HG02885 (cell line): ENCODE data around the gene ZBTB8A.
"Not testable (repeated sequence)": the region's sequence is repeated elsewhere in the genome, so short reads cannot be mapped to it uniquely, and the experiment has no call there.

Experiments used
- ATAC-seq: cut with Tn5 transposase; IDR thresholded peaks from one replicate; pipeline ENCODE4 v1.9.1; 2021; ENCODE audit warnings: mild to moderate bottlenecking; ENCODE audit not compliant: unreplicated experiment, poor library complexity

The ZBTB8A gene

GRCh38 chr1:32613472-32613871 lies 74.2 kb downstream of the ZBTB8A start:
- ATAC-seq, result no peak

- no peak for ATAC-seq
Observed at GRCh38 chr1:32618673-32619221, 79.5 kb downstream of the ZBTB8A start.

- ATAC-seq, result no peak
Observed at GRCh38 chr1:32619701-32620485, 80.7 kb downstream of the ZBTB8A start.

- ATAC-seq, result no peak
Observed at GRCh38 chr1:32622205-32622604, 83.0 kb downstream of the ZBTB8A start.

GRCh38 chr1:32622806-32623681 lies 83.8 kb downstream of the ZBTB8A start:
- ATAC-seq, result no peak

GRCh38 chr1:32623775-32624174 lies 84.5 kb downstream of the ZBTB8A start:
- no peak for ATAC-seq

- no peak for ATAC-seq
Observed at GRCh38 chr1:32626176-32626575, 86.9 kb downstream of the ZBTB8A start.

- peak; percentile 77 for ATAC-seq
Observed at GRCh38 chr1:32627596-32628162, 88.5 kb downstream of the ZBTB8A start.

GRCh38 chr1:32630173-32630572 lies 90.9 kb downstream of the ZBTB8A start:
- not testable (repeated sequence) for ATAC-seq

- ATAC-seq, result no peak
Observed at GRCh38 chr1:32632829-32633228, 93.6 kb downstream of the ZBTB8A start.

- no peak for ATAC-seq
Observed at GRCh38 chr1:32635508-32636277, 96.5 kb downstream of the ZBTB8A start.

- no peak for ATAC-seq
Observed at GRCh38 chr1:32636914-32637645, 97.9 kb downstream of the ZBTB8A start.

GRCh38 chr1:32639489-32640075 lies 100.4 kb downstream of the ZBTB8A start:
- ATAC-seq, result no peak

- not testable (repeated sequence) for ATAC-seq
Observed at GRCh38 chr1:32642292-32642827, 103.1 kb downstream of the ZBTB8A start.

GRCh38 chr1:32644426-32644825 lies 105.2 kb downstream of the ZBTB8A start:
- ATAC-seq, result no peak

GRCh38 chr1:32647308-32648134 lies 108.3 kb downstream of the ZBTB8A start:
- ATAC-seq, result no peak

GRCh38 chr1:32650248-32650751 lies 111.1 kb downstream of the ZBTB8A start, which contains the start of gene ZBTB8OS:
ZBTB8OS (minus strand) TSS chr1:32650550; CDS start chr1:32650529, 21 bp downstream.
- ATAC-seq, result peak; percentile 63
